MM.1S (cell line): ENCODE measurements around the gene PCDH20.

Experiments used
- DNase-seq: peaks from one replicate; pipeline ENCODE4 v3.0.0-alpha.2; 2015
- H2AFZ ChIP-seq: fragments of 300-600 bp; sonication (generic); 2 replicates; pipeline ENCODE4 v1.6.0; 2016; ENCODE audit warnings: antibody characterized with exemption, low read length
- H3F3A ChIP-seq: fragments of 300-600 bp; sonication (generic); 2 replicates; pipeline ENCODE4 v1.6.1; 2016; ENCODE audit warnings: mild to moderate bottlenecking, antibody characterized with exemption, low read length, moderate library complexity, mixed read lengths; ENCODE audit not compliant: insufficient read depth
- H3K27ac ChIP-seq: fragments of 300-600 bp; sonication (generic); 2 replicates; pipeline ENCODE4 v1.5.1; 2016; ENCODE audit warnings: mild to moderate bottlenecking, low read length
- H3K27me3 ChIP-seq: fragments of 300-600 bp; sonication (generic); replicated peaks from 2 replicates; pipeline ENCODE4 v1.6.0; 2016; ENCODE audit warnings: low read length; ENCODE audit not compliant: insufficient read depth
- H3K36me3 ChIP-seq: fragments of 300-600 bp; sonication (generic); replicated peaks from 2 replicates; pipeline ENCODE4 v1.6.1; 2016; ENCODE audit warnings: mild to moderate bottlenecking, low read length, mixed read lengths; ENCODE audit not compliant: insufficient read depth
- H3K4me1 ChIP-seq: fragments of 300-600 bp; sonication (generic); 2 replicates; pipeline ENCODE4 v1.6.1; 2016; ENCODE audit warnings: low read length, mixed read lengths
- H3K4me2 ChIP-seq: fragments of 300-600 bp; sonication (generic); 2 replicates; pipeline ENCODE4 v1.6.0; 2016; ENCODE audit warnings: low read depth, low read length
- H3K4me3 ChIP-seq: fragments of 300-600 bp; sonication (generic); 2 replicates; pipeline ENCODE4 v1.5.1; 2016; ENCODE audit warnings: low read length, mixed read lengths
- H3K79me2 ChIP-seq: fragments of 300-600 bp; sonication (generic); 2 replicates; pipeline ENCODE4 v1.6.1; 2016; ENCODE audit warnings: mixed run types, low read length, mixed read lengths
- H3K9ac ChIP-seq: fragments of 300-600 bp; sonication (generic); 2 replicates; pipeline ENCODE4 v1.6.1; 2016; ENCODE audit warnings: low read length, mixed read lengths
- H3K9me2 ChIP-seq: fragments of 300-600 bp; sonication (generic); replicated peaks from 2 replicates; pipeline ENCODE4 v1.6.1; 2016; ENCODE audit warnings: mild to moderate bottlenecking, low read length, mixed read lengths; ENCODE audit not compliant: insufficient read depth
- H3K9me3 ChIP-seq: fragments of 300-600 bp; sonication (generic); replicated peaks from 2 replicates; pipeline ENCODE4 v1.6.1; 2016; ENCODE audit warnings: mild to moderate bottlenecking, low read length, mixed read lengths; ENCODE audit not compliant: insufficient read depth
- H4K20me1 ChIP-seq: fragments of 300-600 bp; sonication (generic); 2 replicates; pipeline ENCODE4 v1.6.1; 2016; ENCODE audit warnings: mild to moderate bottlenecking, low read length, moderate library complexity, mixed read lengths; ENCODE audit not compliant: insufficient read depth
- CTCF ChIP-seq: fragments of 300-600 bp; sonication (generic); IDR thresholded peaks from 2 replicates; pipeline ENCODE4 v1.5.1; 2016; ENCODE audit warnings: antibody characterized with exemption, low read length, mixed read lengths
- EZH2 ChIP-seq: fragments of 300-600 bp; sonication (generic); optimal IDR thresholded peaks from 2 replicates; pipeline ENCODE3; 2017; ENCODE audit warnings: low read depth, mild to moderate bottlenecking, antibody characterized with exemption, low read length, mixed read lengths
- EZH2phosphoT487 ChIP-seq: fragments of 300-600 bp; sonication (generic); IDR thresholded peaks from 2 replicates; pipeline ENCODE4 v1.6.1; 2018; ENCODE audit warnings: antibody characterized with exemption, low read length

PCDH20 gene

GRCh38 chr13:61406275-61406674 is 9.4 kb downstream of the PCDH20 start:
- Histone ChIP-seq H3K4me2 (no peak overlapping the region), H3K36me3 (no peaks in the 10 kb centered on the region), H3K27ac (no peak overlapping the region), H3K79me2 (no peaks in the 10 kb centered on the region), H4K20me1 (no peaks in the 10 kb centered on the region), H3K4me1 (peaks cover 9% of the 10 kb centered on the region; the same call in 1 of the 2 replicates), H3F3A (no peaks in the 10 kb centered on the region), H3K9me2 (no peaks in the 10 kb centered on the region), H2AFZ (no peak overlapping the region), H3K27me3 (no peaks in the 10 kb centered on the region), H3K9me3 (no peaks in the 10 kb centered on the region), H3K9ac (no peak overlapping the region), H3K4me3 (no peak overlapping the region)
- TF ChIP-seq CTCF: no peak
- TF ChIP-seq EZH2phosphoT487: no peak
- TF ChIP-seq EZH2: no peak
- peak; percentile 53 for DNase-seq

- H3K9me2 ChIP-seq: no peaks in the 10 kb centered on the region
- H3K9me3 ChIP-seq: no peaks in the 10 kb centered on the region
- TF ChIP-seq CTCF: no peak
- TF ChIP-seq EZH2phosphoT487: no peak
- no peak for TF ChIP-seq EZH2
- H3K4me3 ChIP-seq: no peak overlapping the region
- no peaks in the 10 kb centered on the region for H3K36me3 ChIP-seq
- H3K79me2 ChIP-seq: no peaks in the 10 kb centered on the region
- no peak overlapping the region for H3K9ac ChIP-seq
- peaks cover 6% of the 10 kb centered on the region; the same call in 1 of the 2 replicates for H3K4me1 ChIP-seq
- H3F3A ChIP-seq: peaks cover 8% of the 10 kb centered on the region
- H3K27ac ChIP-seq: no peak overlapping the region
- DNase-seq: no peak
- no peak overlapping the region for H3K4me2 ChIP-seq
- no peak overlapping the region for H2AFZ ChIP-seq
- H3K27me3 ChIP-seq: no peaks in the 10 kb centered on the region
- H4K20me1 ChIP-seq: no peaks in the 10 kb centered on the region
These were observed 19.5 kb downstream of the PCDH20 start for GRCh38 chr13:61396121-61396520.

GRCh38 chr13:61391426-61391825 is 24.2 kb downstream of the PCDH20 start:
- Histone ChIP-seq H3K36me3 (no peaks in the 10 kb centered on the region), H3K27me3 (no peaks in the 10 kb centered on the region), H4K20me1 (no peaks in the 10 kb centered on the region), H3K79me2 (no peaks in the 10 kb centered on the region), H3K9me2 (no peaks in the 10 kb centered on the region), H3K9me3 (no peaks in the 10 kb centered on the region), H3K9ac (peak overlapping the region; percentile 23; the same call in 1 of the 2 replicates), H2AFZ (0 out of 2 replicates have a peak overlapping the region, but pooled peaks have one; percentile 31), H3K4me1 (peaks cover 10% of the 10 kb centered on the region; the same call in 1 of the 2 replicates), H3K27ac (peak overlapping the region; percentile 77; the same call in 1 of the 2 replicates), H3K4me2 (peak overlapping the region; percentile 45), H3K4me3 (peak overlapping the region; percentile 25; the same call in 1 of the 2 replicates), H3F3A (peaks cover 12% of the 10 kb centered on the region)
- peak; percentile 57 for DNase-seq
- TF ChIP-seq EZH2phosphoT487 (no peak), EZH2 (no peak), CTCF (no peak)
